Measurements from ENCODE around the gene PTPRJ. TPM values are rescaled to one million over a fixed set of nuclear protein-coding genes. Genes with fewer than 3 reads are reported as not detected.

PTPRJ gene
- total RNA-seq, 2 donors from 2014 or later: 26.5 to 37.4 TPM

DNA sequence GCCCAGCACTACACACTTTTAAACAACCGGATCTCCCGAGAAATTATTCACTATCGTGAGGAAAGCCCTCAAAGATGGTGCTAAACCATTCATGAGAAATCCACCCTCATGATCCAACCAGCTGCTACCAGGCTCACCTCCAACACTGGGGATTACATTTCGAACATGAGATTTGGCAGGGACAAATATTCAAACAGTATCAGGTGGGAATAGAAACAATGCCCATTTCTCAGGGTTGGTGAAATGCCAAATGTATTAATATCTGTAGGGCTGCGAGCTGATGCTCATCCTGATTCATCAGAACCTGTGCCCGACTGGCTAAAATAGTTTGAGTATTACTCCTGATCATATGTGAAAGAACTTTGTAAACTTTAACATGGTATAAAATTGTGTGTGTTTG is 15.8 kb upstream of the PTPRJ start:
- H3K4me3 ChIP-seq (ENCODE audit: low read length): no peak overlapping the region
- H3K27me3 ChIP-seq (ENCODE audit: control insufficient read depth, insufficient read depth, low read length, poor library complexity, severe bottlenecking): no peaks in the 10 kb centered on the region
- H3K9ac ChIP-seq (ENCODE audit: extremely low read depth, low read length, poor library complexity, severe bottlenecking): no peak overlapping the region
- H3K9me3 ChIP-seq (ENCODE audit: control insufficient read depth, low read length): no peaks in the 10 kb centered on the region
- no peak for DNase-seq
- no peaks in the 10 kb centered on the region for H3K36me3 Mint-ChIP-seq (ENCODE audit: low read depth)
- WGBS, 2 experiments (ENCODE audit: insufficient coverage in 1 of 2, insufficient read length in 1 of 2): 93 to 94% methylated on average over 6 of the region's 6 CpGs
- no peaks in the 10 kb centered on the region for H3K4me1 Mint-ChIP-seq
- no peaks in the 10 kb centered on the region for H3K4me1 ChIP-seq (ENCODE audit: control insufficient read depth, insufficient read depth, low read length)
- no peaks in the 10 kb centered on the region for H3K9me3 Mint-ChIP-seq
- no peak overlapping the region for H3K27ac ChIP-seq (ENCODE audit: low read depth, low read length)
- H3K4me3 Mint-ChIP-seq: no peak overlapping the region
- no peaks in the 10 kb centered on the region for H3K36me3 ChIP-seq (ENCODE audit: control insufficient read depth, insufficient read depth, low read length)
- TF ChIP-seq, protein P1, sequence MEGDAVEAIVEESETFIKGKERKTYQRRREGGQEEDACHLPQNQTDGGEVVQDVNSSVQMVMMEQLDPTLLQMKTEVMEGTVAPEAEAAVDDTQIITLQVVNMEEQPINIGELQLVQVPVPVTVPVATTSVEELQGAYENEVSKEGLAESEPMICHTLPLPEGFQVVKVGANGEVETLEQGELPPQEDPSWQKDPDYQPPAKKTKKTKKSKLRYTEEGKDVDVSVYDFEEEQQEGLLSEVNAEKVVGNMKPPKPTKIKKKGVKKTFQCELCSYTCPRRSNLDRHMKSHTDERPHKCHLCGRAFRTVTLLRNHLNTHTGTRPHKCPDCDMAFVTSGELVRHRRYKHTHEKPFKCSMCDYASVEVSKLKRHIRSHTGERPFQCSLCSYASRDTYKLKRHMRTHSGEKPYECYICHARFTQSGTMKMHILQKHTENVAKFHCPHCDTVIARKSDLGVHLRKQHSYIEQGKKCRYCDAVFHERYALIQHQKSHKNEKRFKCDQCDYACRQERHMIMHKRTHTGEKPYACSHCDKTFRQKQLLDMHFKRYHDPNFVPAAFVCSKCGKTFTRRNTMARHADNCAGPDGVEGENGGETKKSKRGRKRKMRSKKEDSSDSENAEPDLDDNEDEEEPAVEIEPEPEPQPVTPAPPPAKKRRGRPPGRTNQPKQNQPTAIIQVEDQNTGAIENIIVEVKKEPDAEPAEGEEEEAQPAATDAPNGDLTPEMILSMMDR (conservative IDR thresholded peaks at IDR 0.05): no peak
- no peak overlapping the region for H3K27ac Mint-ChIP-seq
- H3K27me3 Mint-ChIP-seq (ENCODE audit: insufficient read depth): no peaks in the 10 kb centered on the region

DNA sequence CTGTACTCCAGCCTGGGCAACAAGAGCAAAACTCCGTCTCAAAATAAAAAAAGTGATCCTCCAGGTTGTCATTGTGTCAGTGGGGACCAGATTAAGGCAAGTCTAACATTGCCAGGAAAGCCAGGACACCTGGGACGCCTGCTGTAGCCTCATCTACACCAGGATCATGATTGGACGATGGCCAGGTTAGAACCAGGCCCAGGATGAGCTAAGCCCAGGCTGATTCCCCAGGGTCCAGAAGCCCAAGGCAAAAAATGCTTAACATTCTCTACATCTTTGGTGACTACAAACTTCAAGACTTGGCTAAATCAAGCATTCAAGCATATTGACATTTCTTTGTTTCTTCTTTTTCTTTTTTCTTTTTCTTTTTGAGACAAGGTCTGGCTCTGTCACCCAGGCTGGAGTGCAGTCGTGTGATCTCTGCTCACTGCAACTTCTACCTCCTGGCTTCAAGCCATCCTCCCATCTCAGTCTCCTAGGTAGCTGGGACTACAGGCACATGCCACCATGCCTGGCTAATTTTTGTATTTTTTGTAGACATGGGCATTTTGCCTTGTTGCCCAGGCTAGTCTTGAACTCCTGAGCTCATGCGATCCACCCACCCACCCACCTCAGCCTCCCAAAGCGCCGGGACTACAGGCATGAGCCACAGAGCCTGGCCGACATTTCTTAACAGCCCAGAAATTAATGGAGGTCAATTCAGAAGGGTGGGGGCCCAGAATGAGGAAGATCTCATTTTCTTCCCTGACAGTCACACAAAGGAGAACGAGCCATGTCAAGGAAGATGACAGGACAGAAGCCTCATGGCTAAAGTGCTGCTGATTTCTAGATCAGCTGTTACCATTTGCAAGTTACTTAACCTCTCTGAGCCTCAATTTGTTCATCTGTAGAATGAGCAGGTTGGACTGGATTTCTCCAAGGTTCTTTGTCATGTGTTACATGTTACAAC is 12.5 kb upstream of the PTPRJ start:
- Histone ChIP-seq H3K27me3 (ENCODE audit: control insufficient read depth, insufficient read depth, low read length, poor library complexity, severe bottlenecking) (no peaks in the 10 kb centered on the region), H3K9ac (ENCODE audit: extremely low read depth, low read length, poor library complexity, severe bottlenecking) (no peak overlapping the region), H3K9me3 (ENCODE audit: control insufficient read depth, low read length) (no peaks in the 10 kb centered on the region), H3K36me3 (ENCODE audit: control insufficient read depth, insufficient read depth, low read length) (no peaks in the 10 kb centered on the region), H3K4me1 (ENCODE audit: control insufficient read depth, insufficient read depth, low read length) (no peaks in the 10 kb centered on the region), H3K27ac (ENCODE audit: low read depth, low read length) (no peak overlapping the region), H3K4me3 (ENCODE audit: low read length) (no peak overlapping the region)
- TF ChIP-seq, protein P1 (conservative IDR thresholded peaks at IDR 0.05): no peak
- no peak overlapping the region for H3K27ac Mint-ChIP-seq
- no peaks in the 10 kb centered on the region for H3K4me1 Mint-ChIP-seq
- H3K36me3 Mint-ChIP-seq (ENCODE audit: low read depth): no peaks in the 10 kb centered on the region
- DNase-seq: no peak
- no peaks in the 10 kb centered on the region for H3K27me3 Mint-ChIP-seq (ENCODE audit: insufficient read depth)
- WGBS, 2 experiments (ENCODE audit: insufficient coverage in 1 of 2, insufficient read length in 1 of 2): 82 to 91% methylated on average over 6 to 9 of the region's 9 CpGs
- no peaks in the 10 kb centered on the region for H3K9me3 Mint-ChIP-seq
- H3K4me3 Mint-ChIP-seq: no peak overlapping the region

- TF ChIP-seq, protein P1 (conservative IDR thresholded peaks at IDR 0.05): no peak
- Histone ChIP-seq H3K4me3 (ENCODE audit: low read length) (no peak overlapping the region), H3K4me1 (ENCODE audit: control insufficient read depth, insufficient read depth, low read length) (peaks cover 13% of the 10 kb centered on the region), H3K27me3 (ENCODE audit: control insufficient read depth, insufficient read depth, low read length, poor library complexity, severe bottlenecking) (no peaks in the 10 kb centered on the region), H3K9me3 (ENCODE audit: control insufficient read depth, low read length) (no peaks in the 10 kb centered on the region), H3K9ac (ENCODE audit: extremely low read depth, low read length, poor library complexity, severe bottlenecking) (no peak overlapping the region), H3K27ac (ENCODE audit: low read depth, low read length) (no peak overlapping the region), H3K36me3 (ENCODE audit: control insufficient read depth, insufficient read depth, low read length) (no peaks in the 10 kb centered on the region)
- Mint-ChIP-seq H3K4me1 (peaks cover 12% of the 10 kb centered on the region), H3K4me3 (no peak overlapping the region), H3K36me3 (ENCODE audit: low read depth) (no peaks in the 10 kb centered on the region), H3K27me3 (ENCODE audit: insufficient read depth) (no peaks in the 10 kb centered on the region), H3K27ac (no peak overlapping the region), H3K9me3 (no peaks in the 10 kb centered on the region)
- no peak for DNase-seq
- 95 to 100% methylated on average over 5 to 8 of the region's 8 CpGs for WGBS, 2 experiments (ENCODE audit: insufficient coverage in 1 of 2, insufficient read length in 1 of 2)
Measured at GRCh38 chr11:47969401-47969800, 11.0 kb upstream of the PTPRJ start.

All from endodermal cell (in vitro differentiated cells).